GM12801 (cell line): ENCODE measurements around the gene STXBP3.

ENCODE experiments used
- CTCF ChIP-seq: IDR thresholded peaks from one replicate; pipeline ENCODE4 v1.5.1; 2011; ENCODE audit warnings: control low read depth; ENCODE audit not compliant: insufficient read length; ENCODE audit errors: extremely low read depth

STXBP3 gene

GRCh38 chr1:108832929-108833328 is 86.5 kb downstream of the STXBP3 start:
- TF ChIP-seq CTCF = no peak

- TF ChIP-seq CTCF = no peak
Observed at GRCh38 chr1:108841703-108842102, 95.2 kb downstream of the STXBP3 start.

GRCh38 chr1:108842525-108843181 is 96.2 kb downstream of the STXBP3 start:
- no peak for TF ChIP-seq CTCF

GRCh38 chr1:108843390-108844137 is 97.1 kb downstream of the STXBP3 start:
- TF ChIP-seq CTCF = no peak

GRCh38 chr1:108845446-108845845 is 99.0 kb downstream of the STXBP3 start:
- no peak for TF ChIP-seq CTCF

GRCh38 chr1:108845991-108846390 is 99.5 kb downstream of the STXBP3 start:
- no peak for TF ChIP-seq CTCF

GRCh38 chr1:108847494-108847893 is 101.0 kb downstream of the STXBP3 start:
- TF ChIP-seq CTCF = no peak
